H9 (cell line): ENCODE results near the gene RSU1. TPM values are rescaled to one million over a fixed set of nuclear protein-coding genes. Genes with fewer than 3 reads are reported as not detected.

Experiments
- DNase-seq: peaks from one replicate; pipeline ENCODE4 v3.0.0-alpha.2; 2017
- H2AFZ ChIP-seq: one replicate; pipeline ENCODE4 v1.6.1; 2013; ENCODE audit warnings: mild to moderate bottlenecking, low read length, control low read depth, moderate library complexity
- H2AK5ac ChIP-seq: 2 replicates; pipeline ENCODE4 v1.6.1; 2013; ENCODE audit warnings: low read length, control low read depth, mixed read lengths; ENCODE audit not compliant: insufficient read length
- H2BK120ac ChIP-seq: one replicate; pipeline ENCODE4 v1.6.1; 2013; ENCODE audit warnings: low read depth, mild to moderate bottlenecking, low read length, control low read depth, inconsistent platforms; ENCODE audit not compliant: poor library complexity, severe bottlenecking
- H2BK12ac ChIP-seq: 2 replicates; pipeline ENCODE4 v1.6.1; 2013; ENCODE audit warnings: low read length, control low read depth, mixed read lengths, low read depth; ENCODE audit not compliant: insufficient read length
- H2BK15ac ChIP-seq: 2 replicates; pipeline ENCODE4 v1.6.1; 2013; ENCODE audit warnings: low read depth, low read length, control low read depth
- H2BK20ac ChIP-seq: one replicate; pipeline ENCODE4 v1.6.1; 2013; ENCODE audit warnings: low read depth, mild to moderate bottlenecking, low read length, control low read depth, inconsistent platforms; ENCODE audit not compliant: poor library complexity, severe bottlenecking
- H2BK5ac ChIP-seq: 2 replicates; pipeline ENCODE4 v1.6.1; 2013; ENCODE audit warnings: low read length, control low read depth, mixed read lengths; ENCODE audit not compliant: insufficient read length
- H3K14ac ChIP-seq: 2 replicates; pipeline ENCODE4 v1.6.1; 2013; ENCODE audit warnings: low read length, control low read depth; ENCODE audit not compliant: insufficient read depth
- H3K18ac ChIP-seq: 2 replicates; pipeline ENCODE4 v1.6.1; 2013; ENCODE audit warnings: low read depth, mild to moderate bottlenecking, mixed read lengths, low read length, control low read depth; ENCODE audit not compliant: insufficient read length
- H3K23ac ChIP-seq: 2 replicates; pipeline ENCODE4 v1.6.1; 2013; ENCODE audit warnings: low read length, control low read depth, mixed read lengths, low read depth; ENCODE audit not compliant: insufficient read length
- H3K23me2 ChIP-seq: 2 replicates; pipeline ENCODE4 v1.6.1; 2013; ENCODE audit warnings: low read depth, mild to moderate bottlenecking, mixed read lengths, low read length, control low read depth; ENCODE audit not compliant: insufficient read length, poor library complexity, severe bottlenecking
- H3K27ac ChIP-seq: 2 replicates; pipeline ENCODE4 v1.5.1; 2013; ENCODE audit warnings: low read length, control low read depth, mixed read lengths, low read depth; ENCODE audit not compliant: insufficient read length
- H3K27me3 ChIP-seq: 2 replicates; pipeline ENCODE4 v1.6.1; 2013; ENCODE audit warnings: low read length, control low read depth, inconsistent platforms; ENCODE audit not compliant: insufficient read depth
- H3K4ac ChIP-seq: 2 replicates; pipeline ENCODE4 v1.6.1; 2013; ENCODE audit warnings: low read depth, mild to moderate bottlenecking, control low read depth, inconsistent platforms, low read length, moderate library complexity
- H3K4me1 ChIP-seq: 2 replicates; pipeline ENCODE4 v1.6.1; 2013; ENCODE audit warnings: low read length, control low read depth, inconsistent platforms; ENCODE audit not compliant: insufficient read depth
- H3K4me2 ChIP-seq: 2 replicates; pipeline ENCODE4 v1.6.1; 2013; ENCODE audit warnings: low read length, control low read depth, mixed read lengths; ENCODE audit not compliant: insufficient read length, insufficient read depth
- H3K56ac ChIP-seq: 2 replicates; pipeline ENCODE4 v1.6.1; 2013; ENCODE audit warnings: low read depth, mild to moderate bottlenecking, mixed read lengths, low read length, control low read depth; ENCODE audit not compliant: insufficient read length
- H3K79me1 ChIP-seq: 2 replicates; pipeline ENCODE4 v1.6.1; 2013; ENCODE audit warnings: low read depth, mild to moderate bottlenecking, moderate library complexity, low read length, control low read depth, inconsistent platforms; ENCODE audit not compliant: insufficient read depth, poor library complexity, severe bottlenecking
- H3K79me2 ChIP-seq: 2 replicates; pipeline ENCODE4 v1.6.1; 2013; ENCODE audit warnings: low read length, control low read depth, inconsistent platforms; ENCODE audit not compliant: insufficient read depth
- H3K9ac ChIP-seq: 2 replicates; pipeline ENCODE4 v1.6.1; 2013; ENCODE audit warnings: low read length, control low read depth, mixed read lengths; ENCODE audit not compliant: insufficient read length; ENCODE audit errors: extremely low read depth
- H3K9me3 ChIP-seq: one replicate; pipeline ENCODE4 v1.6.1; 2013; ENCODE audit warnings: low read depth, low read length, inconsistent platforms; ENCODE audit not compliant: control insufficient read depth
- H3T11ph ChIP-seq: one replicate; pipeline ENCODE4 v1.6.1; 2013; ENCODE audit warnings: mild to moderate bottlenecking, low read length, control low read depth, inconsistent platforms
- H4K20me1 ChIP-seq: one replicate; pipeline ENCODE4 v1.6.1; 2013; ENCODE audit not compliant: control insufficient read depth, insufficient read length, insufficient read depth
- H4K5ac ChIP-seq: 2 replicates; pipeline ENCODE4 v1.6.1; 2013; ENCODE audit warnings: low read depth, mild to moderate bottlenecking, mixed read lengths, low read length, control low read depth; ENCODE audit not compliant: insufficient read length
- H4K8ac ChIP-seq: replicated peaks from 2 replicates; pipeline ENCODE4 v1.6.1; 2013; ENCODE audit warnings: low read length, control low read depth, mixed read lengths, low read depth; ENCODE audit not compliant: insufficient read length
- H4K91ac ChIP-seq: 2 replicates; pipeline ENCODE4 v1.6.1; 2013; ENCODE audit warnings: low read depth, mild to moderate bottlenecking, moderate library complexity, mixed read lengths, low read length, control low read depth; ENCODE audit not compliant: insufficient read length
- H3K27ac Mint-ChIP-seq, 3 experiments: 2 replicates in 2 of 3; 3 replicates in 1 of 3; pipeline ENCODE4 v1.8.0; 2020 to 2021; ENCODE audit warnings: mixed read lengths in 3 of 3, mild to moderate bottlenecking in 1 of 3, moderate library complexity in 1 of 3
- H3K27me3 Mint-ChIP-seq: 2 replicates; pipeline ENCODE4 v1.8.0; 2021; ENCODE audit warnings: low read depth, mild to moderate bottlenecking, moderate library complexity, mixed read lengths
- H3K36me3 Mint-ChIP-seq, 3 experiments: 2 replicates in 2 of 3; 3 replicates in 1 of 3; pipeline ENCODE4 v1.8.0; 2020 to 2021; ENCODE audit warnings: low read depth in 3 of 3, mixed read lengths in 3 of 3; ENCODE audit not compliant: insufficient read depth in 1 of 3
- H3K4me1 Mint-ChIP-seq, 2 experiments: 2 replicates each; pipeline ENCODE4 v1.8.0; 2020; ENCODE audit warnings: mixed read lengths in 2 of 2
- H3K4me3 Mint-ChIP-seq, 2 experiments: 2 replicates in 1 of 2; 3 replicates in 1 of 2; pipeline ENCODE4 v1.8.0; 2020 to 2021; ENCODE audit warnings: mild to moderate bottlenecking in 2 of 2, mixed read lengths in 2 of 2, moderate library complexity in 1 of 2
- H3K9me3 Mint-ChIP-seq, 2 experiments: 2 replicates in 1 of 2; 3 replicates in 1 of 2; pipeline ENCODE4 v1.8.0; 2020; ENCODE audit warnings: mild to moderate bottlenecking in 2 of 2, mixed read lengths in 2 of 2, moderate library complexity in 1 of 2
- WGBS: extraction: QIAGEN DNeasy Blood & Tissue Kit; methylation state at CpG from one replicate; pipeline ENCODE4 v1.1.7; 2013; ENCODE audit warnings: missing lambda C conversion rate, low lambda C conversion rate, mixed read lengths; ENCODE audit not compliant: insufficient read length; ENCODE audit errors: extremely low coverage; 5-methylcytosine and 5-hydroxymethylcytosine counted together
- total RNA-seq: library from RNA; stranded (reverse); gene quantifications from 2 replicates; pipeline ENCODE4 v1.2.1, GENCODE V29; 2021
- TF ChIP-seq, protein P1 (sequence below): fragments of 200-600 bp; sonication (generic); conservative IDR thresholded peaks from 3 replicates; pipeline ENCODE4 v1.8.0; 2021; ENCODE audit warnings: antibody characterized with exemption, mild to moderate bottlenecking

RSU1 gene
- total RNA-seq, 1 experiment from 2014 or later: 59.4 TPM

DNA sequence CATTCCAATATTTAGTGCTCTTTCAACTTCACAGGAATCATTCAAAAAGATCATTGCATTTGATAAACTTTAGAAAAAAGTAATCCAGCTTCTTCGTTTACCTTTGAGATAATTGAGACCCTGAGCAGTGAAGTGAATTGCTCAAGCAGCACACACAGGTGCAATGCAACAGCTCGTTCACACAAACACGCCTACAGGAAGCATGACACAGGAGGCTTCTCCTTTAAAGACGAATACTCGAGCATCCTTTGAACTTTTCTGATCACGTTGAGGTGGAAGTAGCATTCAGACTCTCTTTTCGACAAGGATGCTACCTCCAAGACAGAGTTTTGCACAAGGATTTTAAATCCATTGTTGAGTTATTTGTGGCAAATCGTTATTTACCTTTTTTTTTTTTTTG, 18.0 kb upstream of the RSU1 start:
- Histone ChIP-seq H3K23ac (no peak overlapping the region), H3K4ac (no peak overlapping the region), H2BK120ac (no peak overlapping the region), H2BK20ac (no peak overlapping the region), H2BK5ac (no peak overlapping the region), H3K27ac (no peak overlapping the region), H3K4me1 (no peaks in the 10 kb centered on the region), H3K79me1 (no peaks in the 10 kb centered on the region), H3K79me2 (no peaks in the 10 kb centered on the region), H2AK5ac (no peak overlapping the region), H3K18ac (no peak overlapping the region), H3K9ac (no peak overlapping the region), H2BK15ac (no peak overlapping the region), H4K8ac (no peak overlapping the region), H3K4me2 (no peak overlapping the region), H3K9me3 (no peaks in the 10 kb centered on the region), H3K14ac (no peak overlapping the region), H3K27me3 (no peaks in the 10 kb centered on the region), H4K5ac (no peak overlapping the region), H3K56ac (no peak overlapping the region), H3K23me2 (no peaks in the 10 kb centered on the region), H4K91ac (no peak overlapping the region), H4K20me1 (no peaks in the 10 kb centered on the region), H2BK12ac (no peak overlapping the region), H3T11ph (no peak overlapping the region), H2AFZ (no peak overlapping the region)
- Mint-ChIP-seq H3K36me3 (no peaks in the 10 kb centered on the region), H3K27ac (no peak overlapping the region), H3K4me3 (no peak overlapping the region), H3K27me3 (no peaks in the 10 kb centered on the region), H3K9me3 (no peaks in the 10 kb centered on the region), H3K4me1 (peaks cover 0 to 5% of the 10 kb centered on the region in 2 experiments; a peak in 2 of 4 replicates)
- no CpG with 5 or more reads among the region's 8 CpGs for WGBS
- TF ChIP-seq, protein P1, sequence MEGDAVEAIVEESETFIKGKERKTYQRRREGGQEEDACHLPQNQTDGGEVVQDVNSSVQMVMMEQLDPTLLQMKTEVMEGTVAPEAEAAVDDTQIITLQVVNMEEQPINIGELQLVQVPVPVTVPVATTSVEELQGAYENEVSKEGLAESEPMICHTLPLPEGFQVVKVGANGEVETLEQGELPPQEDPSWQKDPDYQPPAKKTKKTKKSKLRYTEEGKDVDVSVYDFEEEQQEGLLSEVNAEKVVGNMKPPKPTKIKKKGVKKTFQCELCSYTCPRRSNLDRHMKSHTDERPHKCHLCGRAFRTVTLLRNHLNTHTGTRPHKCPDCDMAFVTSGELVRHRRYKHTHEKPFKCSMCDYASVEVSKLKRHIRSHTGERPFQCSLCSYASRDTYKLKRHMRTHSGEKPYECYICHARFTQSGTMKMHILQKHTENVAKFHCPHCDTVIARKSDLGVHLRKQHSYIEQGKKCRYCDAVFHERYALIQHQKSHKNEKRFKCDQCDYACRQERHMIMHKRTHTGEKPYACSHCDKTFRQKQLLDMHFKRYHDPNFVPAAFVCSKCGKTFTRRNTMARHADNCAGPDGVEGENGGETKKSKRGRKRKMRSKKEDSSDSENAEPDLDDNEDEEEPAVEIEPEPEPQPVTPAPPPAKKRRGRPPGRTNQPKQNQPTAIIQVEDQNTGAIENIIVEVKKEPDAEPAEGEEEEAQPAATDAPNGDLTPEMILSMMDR: no peak
- no peak for DNase-seq
